ENCODE measurements around the gene PATE1.

Gene PATE1

GRCh38 chr11:125720781-125721180 is 25.3 kb upstream of the PATE1 start:
- H3K9me3 ChIP-seq (ENCODE audit: control insufficient read depth, insufficient read depth, low read length), result no peaks in the 10 kb centered on the region
- peaks cover 11% of the 10 kb centered on the region for H3K27me3 ChIP-seq (ENCODE audit: control insufficient read depth, low read length)
- no peaks in the 10 kb centered on the region for H3K4me1 ChIP-seq (ENCODE audit: control insufficient read depth, low read length)
- H3F3A ChIP-seq (ENCODE audit: control insufficient read depth, insufficient read depth), result no peaks in the 10 kb centered on the region
- H3K4me3 ChIP-seq (ENCODE audit: low read length), result no peak overlapping the region
- H4K20me1 ChIP-seq (ENCODE audit: control insufficient read depth, insufficient read depth, low read depth, low read length), result no peaks in the 10 kb centered on the region
- no peaks in the 10 kb centered on the region for H3K36me3 ChIP-seq (ENCODE audit: control insufficient read depth, low read length)
- H3K9me2 ChIP-seq (replicated peaks; ENCODE audit: control insufficient read depth, low read length), result no peaks in the 10 kb centered on the region
- no peak overlapping the region for H3K4me2 ChIP-seq (ENCODE audit: low read length)
- no peak overlapping the region for H3K27ac ChIP-seq (ENCODE audit: low read depth, low read length)
- no peaks in the 10 kb centered on the region for H3K79me2 ChIP-seq (ENCODE audit: control insufficient read depth, low read length)
- TF ChIP-seq CTCF (IDR thresholded peaks at IDR 0.05; ENCODE audit: low read depth, low read length, poor library complexity, severe bottlenecking) (no peak), EZH2phosphoT487 (IDR thresholded peaks at IDR 0.05; ENCODE audit: borderline replicate concordance, low read length) (no peak)

- Histone ChIP-seq H3K27ac (ENCODE audit: low read depth, low read length) (no peak overlapping the region), H3K4me2 (ENCODE audit: low read length) (no peak overlapping the region), H4K20me1 (ENCODE audit: control insufficient read depth, insufficient read depth, low read depth, low read length) (no peaks in the 10 kb centered on the region), H3K9me2 (replicated peaks; ENCODE audit: control insufficient read depth, low read length) (no peaks in the 10 kb centered on the region), H3K9me3 (ENCODE audit: control insufficient read depth, insufficient read depth, low read length) (no peaks in the 10 kb centered on the region), H3K79me2 (ENCODE audit: control insufficient read depth, low read length) (no peaks in the 10 kb centered on the region), H3K36me3 (ENCODE audit: control insufficient read depth, low read length) (no peaks in the 10 kb centered on the region), H3K4me1 (ENCODE audit: control insufficient read depth, low read length) (no peaks in the 10 kb centered on the region), H3K27me3 (ENCODE audit: control insufficient read depth, low read length) (peaks cover 25% of the 10 kb centered on the region), H3F3A (ENCODE audit: control insufficient read depth, insufficient read depth) (no peaks in the 10 kb centered on the region), H3K4me3 (ENCODE audit: low read length) (no peak overlapping the region)
- TF ChIP-seq EZH2phosphoT487 (IDR thresholded peaks at IDR 0.05; ENCODE audit: borderline replicate concordance, low read length) (no peak), CTCF (IDR thresholded peaks at IDR 0.05; ENCODE audit: low read depth, low read length, poor library complexity, severe bottlenecking) (peak; percentile 27)
Observed at GRCh38 chr11:125724125-125724524, 22.0 kb upstream of the PATE1 start.

GRCh38 chr11:125728969-125729368 is 17.1 kb upstream of the PATE1 start:
- peaks cover 30% of the 10 kb centered on the region; the same call in 1 of the 2 replicates for H3K27me3 ChIP-seq (ENCODE audit: control insufficient read depth, low read length)

More at GRCh38 chr11:125728969-125729368, 17.1 kb upstream of the PATE1 start:
- Histone ChIP-seq H3K4me2 (ENCODE audit: low read length) (no peak overlapping the region), H3K9me3 (ENCODE audit: control insufficient read depth, insufficient read depth, low read length) (no peaks in the 10 kb centered on the region), H3F3A (ENCODE audit: control insufficient read depth, insufficient read depth) (no peaks in the 10 kb centered on the region), H4K20me1 (ENCODE audit: control insufficient read depth, insufficient read depth, low read depth, low read length) (no peaks in the 10 kb centered on the region), H3K4me1 (ENCODE audit: control insufficient read depth, low read length) (no peaks in the 10 kb centered on the region), H3K9me2 (replicated peaks; ENCODE audit: control insufficient read depth, low read length) (no peaks in the 10 kb centered on the region), H3K27ac (ENCODE audit: low read depth, low read length) (no peak overlapping the region), H3K79me2 (ENCODE audit: control insufficient read depth, low read length) (no peaks in the 10 kb centered on the region), H3K36me3 (ENCODE audit: control insufficient read depth, low read length) (no peaks in the 10 kb centered on the region), H3K4me3 (ENCODE audit: low read length) (no peak overlapping the region)
- TF ChIP-seq EZH2phosphoT487 (IDR thresholded peaks at IDR 0.05; ENCODE audit: borderline replicate concordance, low read length) (no peak), CTCF (IDR thresholded peaks at IDR 0.05; ENCODE audit: low read depth, low read length, poor library complexity, severe bottlenecking) (no peak)
